NT2/D1 (cell line): ENCODE measurements around the gene RPS15A.

ENCODE experiments used
- DNase-seq: peaks from one replicate; pipeline ENCODE4 v3.0.0-alpha.2; 2011; ENCODE audit warnings: low read depth, low spot score
- H3K27me3 ChIP-seq: 2 replicates; pipeline ENCODE4 v1.6.0; 2011; ENCODE audit warnings: mild to moderate bottlenecking; ENCODE audit not compliant: insufficient read length, insufficient read depth
- H3K36me3 ChIP-seq: 2 replicates; pipeline ENCODE4 v1.6.1; 2011; ENCODE audit warnings: mild to moderate bottlenecking, low read length, mixed read lengths; ENCODE audit not compliant: insufficient read depth, insufficient read length
- H3K4me1 ChIP-seq: 2 replicates; pipeline ENCODE4 v1.5.1; 2011; ENCODE audit not compliant: insufficient read depth, insufficient read length
- H3K4me3 ChIP-seq: 2 replicates; pipeline ENCODE4 v1.5.1; 2011; ENCODE audit warnings: low read depth; ENCODE audit not compliant: insufficient read length
- H3K9ac ChIP-seq: 2 replicates; pipeline ENCODE4 v1.6.0; 2011; ENCODE audit warnings: low read depth; ENCODE audit not compliant: insufficient read length
- H3K9me3 ChIP-seq: 2 replicates; pipeline ENCODE4 v1.5.1; 2011; ENCODE audit warnings: mild to moderate bottlenecking, low read length; ENCODE audit not compliant: insufficient read depth
- SUZ12 ChIP-seq: IDR thresholded peaks from 2 replicates; pipeline ENCODE4 v1.6.1; 2011; ENCODE audit not compliant: insufficient read length, insufficient read depth; ENCODE audit errors: extremely low read depth
- YY1 ChIP-seq: IDR thresholded peaks from 2 replicates; pipeline ENCODE4 v1.6.1; 2011; ENCODE audit not compliant: insufficient read length, insufficient read depth
- ZNF274 ChIP-seq: IDR thresholded peaks from 2 replicates; pipeline ENCODE4 v1.6.1; 2011; ENCODE audit warnings: mild to moderate bottlenecking, low read depth, low read length

RPS15A gene

GRCh38 chr16:18789850-18790706 lies at the start of gene RPS15A:
TSS of gene RPS15A (minus strand) at chr16:18790334. CDS start at chr16:18789113, 1,221 bp downstream.
- Histone ChIP-seq H3K27me3 (no peaks in the 10 kb centered on the region), H3K36me3 (peaks cover 86% of the 10 kb centered on the region), H3K9ac (peak within 1 kb of the TSS; percentile 98), H3K4me1 (no peaks in the 10 kb centered on the region), H3K9me3 (no peaks in the 10 kb centered on the region), H3K4me3 (peak within 1 kb of the TSS; percentile 93)
- DNase-seq, result peak; percentile 98
- peak; percentile 76 for TF ChIP-seq YY1
- no peak for TF ChIP-seq ZNF274
- no peak for TF ChIP-seq SUZ12

DNA sequence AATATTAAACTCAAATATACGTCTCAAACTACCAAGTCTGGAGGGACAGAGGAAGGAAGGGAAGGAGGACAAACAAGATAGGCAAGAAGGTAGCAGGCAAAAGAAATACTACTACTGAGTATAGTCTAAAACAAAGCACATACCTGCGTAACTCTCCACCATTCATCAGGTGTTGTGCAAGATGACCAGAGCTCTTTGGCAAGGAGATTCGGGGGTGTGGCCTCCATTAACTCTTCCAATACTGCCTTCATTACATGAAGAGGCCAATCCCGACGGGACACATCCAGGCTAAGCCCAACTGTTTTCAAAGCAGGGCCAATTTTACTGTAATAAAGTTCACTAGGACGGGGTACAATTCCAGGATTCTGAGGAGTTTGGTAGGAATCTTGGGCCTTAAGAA lies 49.4 kb upstream of the RPS15A start:
- no peak for TF ChIP-seq SUZ12
- TF ChIP-seq ZNF274, result no peak
- TF ChIP-seq YY1, result no peak
- DNase-seq, result no peak

GRCh38 chr16:18836702-18837101 lies 46.6 kb upstream of the RPS15A start:
- DNase-seq, result no peak
- H3K4me3 ChIP-seq, result no peak overlapping the region
- TF ChIP-seq ZNF274, result no peak
- no peaks in the 10 kb centered on the region for H3K27me3 ChIP-seq
- no peaks in the 10 kb centered on the region for H3K9me3 ChIP-seq
- H3K4me1 ChIP-seq, result no peaks in the 10 kb centered on the region
- H3K36me3 ChIP-seq, result peaks cover 97% of the 10 kb centered on the region
- H3K9ac ChIP-seq, result no peak overlapping the region

More for the DNA sequence above, 49.4 kb upstream of the RPS15A start:
- Histone ChIP-seq H3K4me1 (no peaks in the 10 kb centered on the region), H3K27me3 (no peaks in the 10 kb centered on the region), H3K9me3 (no peaks in the 10 kb centered on the region), H3K4me3 (no peak overlapping the region), H3K9ac (no peak overlapping the region), H3K36me3 (peaks cover 87% of the 10 kb centered on the region)

- Histone ChIP-seq H3K9me3 (no peaks in the 10 kb centered on the region), H3K9ac (no peak overlapping the region), H3K27me3 (no peaks in the 10 kb centered on the region), H3K4me1 (no peaks in the 10 kb centered on the region), H3K36me3 (peaks cover 99% of the 10 kb centered on the region), H3K4me3 (no peak overlapping the region)
- no peak for DNase-seq
- TF ChIP-seq ZNF274 (no peak), SUZ12 (no peak), YY1 (no peak)
These were observed 44.7 kb upstream of the RPS15A start for GRCh38 chr16:18834864-18835263.

DNA sequence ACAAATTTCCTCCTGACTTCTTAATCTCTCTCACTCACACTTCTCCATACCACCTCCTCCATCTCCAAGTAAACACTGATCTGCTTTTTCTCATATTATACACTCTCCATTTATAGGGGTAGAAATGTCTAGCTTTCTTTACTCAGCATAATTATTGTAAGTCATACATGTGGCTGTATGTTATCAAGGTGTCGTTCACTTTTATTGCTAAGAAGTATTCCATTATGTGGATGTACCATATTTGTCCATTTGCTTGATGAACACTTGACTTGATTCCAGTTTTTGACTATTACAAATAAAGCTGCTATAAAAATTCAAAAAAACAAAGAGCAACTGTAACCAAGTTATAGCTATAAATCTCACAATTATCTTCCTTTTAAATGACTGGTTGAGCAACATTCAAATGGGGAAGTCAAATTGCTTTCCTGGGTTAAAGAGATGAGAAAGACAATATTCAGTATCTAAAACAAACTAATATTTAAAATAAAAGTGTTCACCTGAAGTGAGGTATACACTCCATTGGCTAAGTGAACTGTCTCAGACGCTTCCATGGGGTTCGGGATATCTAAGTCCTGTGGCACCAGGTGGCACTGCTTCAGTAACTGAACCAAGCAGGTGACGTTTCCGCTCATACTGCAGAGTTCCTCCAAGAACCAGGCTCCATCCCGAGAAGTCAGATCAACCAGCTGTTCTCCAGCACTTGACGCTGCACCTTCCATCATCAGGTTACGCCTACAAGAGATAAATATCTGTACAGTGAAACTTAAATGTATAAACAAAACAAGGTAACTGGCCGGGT lies 43.8 kb upstream of the RPS15A start:
- no peak overlapping the region for H3K4me3 ChIP-seq
- TF ChIP-seq ZNF274 (no peak), SUZ12 (no peak), YY1 (no peak)
- no peaks in the 10 kb centered on the region for H3K4me1 ChIP-seq
- DNase-seq, result no peak
- no peaks in the 10 kb centered on the region for H3K27me3 ChIP-seq
- peaks cover 99% of the 10 kb centered on the region for H3K36me3 ChIP-seq
- H3K9me3 ChIP-seq, result no peaks in the 10 kb centered on the region
- no peak overlapping the region for H3K9ac ChIP-seq

DNA sequence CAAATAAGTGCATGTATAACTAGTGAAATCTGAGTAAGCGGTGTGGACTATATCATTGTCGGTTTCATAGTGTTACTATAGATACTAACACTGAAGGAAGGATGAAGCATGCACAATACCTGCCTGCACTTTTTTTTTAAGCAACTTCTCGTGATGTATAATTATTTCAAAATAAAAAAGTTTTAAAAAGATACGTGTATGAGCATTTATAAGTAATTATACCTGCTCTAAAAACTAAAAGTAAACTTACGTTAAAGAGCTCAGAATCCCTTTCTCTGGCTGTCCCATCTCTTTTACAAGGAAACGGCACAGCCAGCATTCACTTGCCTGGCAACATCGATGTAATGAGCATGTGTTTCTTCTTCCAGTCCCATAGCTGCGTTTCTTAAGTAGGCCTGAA lies 42.5 kb upstream of the RPS15A start:
- Histone ChIP-seq H3K9ac (no peak overlapping the region), H3K4me3 (no peak overlapping the region), H3K9me3 (no peaks in the 10 kb centered on the region), H3K27me3 (no peaks in the 10 kb centered on the region), H3K4me1 (peaks cover 3% of the 10 kb centered on the region), H3K36me3 (peaks cover 96% of the 10 kb centered on the region)
- TF ChIP-seq SUZ12 (no peak), ZNF274 (no peak), YY1 (no peak)
- DNase-seq, result no peak

GRCh38 chr16:18832006-18832405 lies 41.9 kb upstream of the RPS15A start:
- TF ChIP-seq YY1 (no peak), ZNF274 (no peak), SUZ12 (no peak)
- Histone ChIP-seq H3K27me3 (no peaks in the 10 kb centered on the region), H3K4me3 (no peak overlapping the region), H3K4me1 (peaks cover 3% of the 10 kb centered on the region), H3K9ac (no peak overlapping the region), H3K9me3 (no peaks in the 10 kb centered on the region), H3K36me3 (peaks cover 90% of the 10 kb centered on the region)
- no peak for DNase-seq
